Fibroblast of lung (primary cell): ENCODE data around the gene KCP. TPM values are rescaled to one million over a fixed set of nuclear protein-coding genes. Genes with fewer than 3 reads are reported as not detected.

ENCODE experiments used
- DNase-seq, 2 donors: peaks; one replicate each; pipeline versions ENCODE4 v3.0.0 to v3.0.0-alpha.2; 2010; ENCODE audit warnings: low read depth in 2 of 2
- H2AFZ ChIP-seq: 2 replicates; pipeline ENCODE4 v1.5.1; 2012; ENCODE audit warnings: low read length, control low read depth, inconsistent platforms
- H3K27ac ChIP-seq: 2 replicates; pipeline ENCODE4 v1.5.1; 2011; ENCODE audit warnings: low read length, control low read depth; ENCODE audit not compliant: insufficient read depth
- H3K27me3 ChIP-seq: 2 replicates; pipeline ENCODE4 v1.5.1; 2011; ENCODE audit warnings: mild to moderate bottlenecking, low read length; ENCODE audit not compliant: control insufficient read depth, insufficient read depth
- H3K36me3 ChIP-seq: 2 replicates; pipeline ENCODE4 v1.5.1; 2011; ENCODE audit warnings: low read length; ENCODE audit not compliant: control insufficient read depth, insufficient read depth
- H3K4me1 ChIP-seq: 2 replicates; pipeline ENCODE4 v1.5.1; 2011; ENCODE audit warnings: low read length; ENCODE audit not compliant: control insufficient read depth, insufficient read depth; ENCODE audit errors: extremely low read depth
- H3K4me2 ChIP-seq: 2 replicates; pipeline ENCODE4 v1.5.1; 2011; ENCODE audit warnings: low read length, control low read depth; ENCODE audit not compliant: insufficient read depth; ENCODE audit errors: extremely low read depth
- H3K4me3 ChIP-seq, 4 experiments: fragments of 200-600 bp in 1 of 4; sonication (generic) in 1 of 4; replicated peaks in 1 of 4; 2 replicates each; pipeline ENCODE4 v1.5.1; 2011 to 2016; ENCODE audit warnings: low read length in 4 of 4, low read depth in 3 of 4, mild to moderate bottlenecking in 3 of 4, control low read depth in 2 of 4, inconsistent platforms in 1 of 4, mixed read lengths in 1 of 4; ENCODE audit not compliant: insufficient read depth in 1 of 4; ENCODE audit errors: control extremely low read depth in 1 of 4
- H3K79me2 ChIP-seq: 2 replicates; pipeline ENCODE4 v1.5.1; 2012; ENCODE audit warnings: mild to moderate bottlenecking, low read length, inconsistent platforms; ENCODE audit not compliant: control insufficient read depth, insufficient read depth
- H3K9ac ChIP-seq: 2 replicates; pipeline ENCODE4 v1.5.1; 2011; ENCODE audit warnings: mild to moderate bottlenecking, low read length, control low read depth; ENCODE audit not compliant: insufficient read depth
- H3K9me3 ChIP-seq: 2 replicates; pipeline ENCODE4 v1.5.1; 2012; ENCODE audit warnings: low read depth, low read length; ENCODE audit not compliant: control insufficient read depth, insufficient read depth
- H4K20me1 ChIP-seq: 2 replicates; pipeline ENCODE4 v1.5.1; 2011; ENCODE audit warnings: low read length; ENCODE audit not compliant: control insufficient read depth, insufficient read depth; ENCODE audit errors: extremely low read depth
- CTCF ChIP-seq, 2 donors: IDR thresholded peaks in 1 of 2; conservative IDR thresholded peaks in 1 of 2; 1 replicate in 1 of 2; 2 replicates in 1 of 2; pipeline ENCODE4 v1.5.1; 2011 to 2012; ENCODE audit warnings: low read length in 2 of 2, control low read depth in 1 of 2, inconsistent platforms in 1 of 2, low read depth in 1 of 2, mild to moderate bottlenecking in 1 of 2
- EZH2 ChIP-seq: IDR thresholded peaks from 2 replicates; pipeline ENCODE4 v1.5.1; 2012; ENCODE audit warnings: low read length, control low read depth, mild to moderate bottlenecking; ENCODE audit errors: missing control alignments
- polyA plus RNA-seq, 2 donors: library from polyadenylated mRNA; depleted of rRNA in 1 of 2; stranded (reverse) in 1 of 2; unstranded in 1 of 2; fragments of >200 nt; gene quantifications; 2 replicates each; pipeline ENCODE4 v1.2.1, GENCODE V29; 2011 to 2012; ENCODE audit warnings: missing spikeins in 1 of 2
- total RNA-seq: library from RNA; depleted of rRNA; stranded (reverse); fragments of >200 nt; gene quantifications from 2 replicates; pipeline ENCODE4 v1.2.1, GENCODE V29; 2014

Gene KCP
- total and polyA plus RNA-seq, 2 donors (not counting 1 experiment from before 2014, with no cell fraction given), result 0.08 to 0.50 TPM

- Histone ChIP-seq H3K27me3 (no peaks in the 10 kb centered on the region), H3K9me3 (no peaks in the 10 kb centered on the region), H3K9ac (no peak overlapping the region), H3K4me1 (no peaks in the 10 kb centered on the region), H2AFZ (no peak overlapping the region), H3K4me2 (no peak overlapping the region), H3K27ac (no peak overlapping the region), H3K4me3 (no peak overlapping the region), H4K20me1 (peaks cover 2% of the 10 kb centered on the region), H3K79me2 (no peaks in the 10 kb centered on the region), H3K36me3 (peaks cover 70% of the 10 kb centered on the region)
- TF ChIP-seq CTCF (conservative IDR thresholded peaks at IDR 0.05 in 1 of 2, IDR thresholded peaks at IDR 0.05 in 1 of 2; ENCODE audit: low read depth in 1 of 2, low read length in 2 of 2) (no peak), EZH2 (no peak)
- DNase-seq, result no peak
Measured at GRCh38 chr7:128849804-128850490, 60.6 kb downstream of the KCP start.

- Histone ChIP-seq H3K36me3 (peaks cover 70% of the 10 kb centered on the region), H3K79me2 (no peaks in the 10 kb centered on the region), H2AFZ (no peak overlapping the region), H3K9me3 (no peaks in the 10 kb centered on the region), H3K27ac (no peak overlapping the region), H3K4me3 (no peak overlapping the region), H3K27me3 (no peaks in the 10 kb centered on the region), H3K4me2 (no peak overlapping the region), H3K9ac (no peak overlapping the region), H4K20me1 (peaks cover 2% of the 10 kb centered on the region), H3K4me1 (no peaks in the 10 kb centered on the region)
- DNase-seq, result no peak
- TF ChIP-seq EZH2, result no peak
- TF ChIP-seq CTCF (conservative IDR thresholded peaks at IDR 0.05 in 1 of 2, IDR thresholded peaks at IDR 0.05 in 1 of 2; ENCODE audit: low read depth in 1 of 2, low read length in 2 of 2), result no peak
Measured at GRCh38 chr7:128849156-128849515, 61.4 kb downstream of the KCP start.

GRCh38 chr7:128848289-128849155, 62.0 kb downstream of the KCP start:
- Histone ChIP-seq H3K36me3 (peaks cover 70% of the 10 kb centered on the region), H2AFZ (no peak overlapping the region), H4K20me1 (peaks cover 2% of the 10 kb centered on the region)

More at GRCh38 chr7:128848289-128849155, 62.0 kb downstream of the KCP start:
- H3K79me2 ChIP-seq, result no peaks in the 10 kb centered on the region
- H3K9me3 ChIP-seq, result no peaks in the 10 kb centered on the region
- H3K27me3 ChIP-seq, result no peaks in the 10 kb centered on the region
- no peak for DNase-seq
- H3K4me3 ChIP-seq, result no peak overlapping the region
- H3K4me2 ChIP-seq, result no peak overlapping the region
- H3K9ac ChIP-seq, result no peak overlapping the region
- H3K27ac ChIP-seq, result no peak overlapping the region
- H3K4me1 ChIP-seq, result no peaks in the 10 kb centered on the region
- no peak for TF ChIP-seq EZH2
- TF ChIP-seq CTCF (conservative IDR thresholded peaks at IDR 0.05 in 1 of 2, IDR thresholded peaks at IDR 0.05 in 1 of 2; ENCODE audit: low read depth in 1 of 2, low read length in 2 of 2), result no peak
